HUES64 (cell line): ENCODE data around the gene BHMT2.

Source experiments
- H3K27ac ChIP-seq: 2 replicates; pipeline ENCODE4 v1.7.0; 2013; ENCODE audit warnings: low read depth, low read length, inconsistent platforms
- H3K27me3 ChIP-seq: 2 replicates; pipeline ENCODE4 v1.6.1; 2013; ENCODE audit warnings: mild to moderate bottlenecking, low read length; ENCODE audit not compliant: insufficient read depth
- H3K36me3 ChIP-seq: 2 replicates; pipeline ENCODE4 v1.6.1; 2013; ENCODE audit warnings: mild to moderate bottlenecking, low read length; ENCODE audit not compliant: insufficient read depth
- H3K4me1 ChIP-seq: 2 replicates; pipeline ENCODE4 v1.6.1; 2013; ENCODE audit warnings: mild to moderate bottlenecking, low read length, moderate library complexity; ENCODE audit not compliant: insufficient read depth
- H3K4me3 ChIP-seq: 2 replicates; pipeline ENCODE4 v1.5.1; 2013; ENCODE audit warnings: mild to moderate bottlenecking, low read length, moderate library complexity
- H3K9ac ChIP-seq: 2 replicates; pipeline ENCODE4 v1.6.1; 2013; ENCODE audit warnings: mild to moderate bottlenecking, low read depth, low read length
- H3K9me3 ChIP-seq: 2 replicates; pipeline ENCODE4 v1.6.1; 2013; ENCODE audit warnings: low read depth, low read length; ENCODE audit not compliant: insufficient read depth
- WGBS: fragments of 150-250, 120-280 bp; methylation state at CpG from one replicate; pipeline ENCODE4 v1.1.7; 2013; ENCODE audit warnings: missing lambda C conversion rate; 5-methylcytosine and 5-hydroxymethylcytosine counted together

BHMT2 gene

GRCh38 chr5:79070350-79070667, 742 bp downstream of the BHMT2 start:
- Histone ChIP-seq H3K9me3 (peaks cover 13% of the 10 kb centered on the region), H3K4me1 (no peaks in the 10 kb centered on the region), H3K27ac (no peak overlapping the region), H3K36me3 (no peaks in the 10 kb centered on the region), H3K9ac (no peak overlapping the region), H3K27me3 (no peaks in the 10 kb centered on the region), H3K4me3 (no peak overlapping the region)
- WGBS, result 82% methylated on average over 7 of the region's 9 CpGs

DNA sequence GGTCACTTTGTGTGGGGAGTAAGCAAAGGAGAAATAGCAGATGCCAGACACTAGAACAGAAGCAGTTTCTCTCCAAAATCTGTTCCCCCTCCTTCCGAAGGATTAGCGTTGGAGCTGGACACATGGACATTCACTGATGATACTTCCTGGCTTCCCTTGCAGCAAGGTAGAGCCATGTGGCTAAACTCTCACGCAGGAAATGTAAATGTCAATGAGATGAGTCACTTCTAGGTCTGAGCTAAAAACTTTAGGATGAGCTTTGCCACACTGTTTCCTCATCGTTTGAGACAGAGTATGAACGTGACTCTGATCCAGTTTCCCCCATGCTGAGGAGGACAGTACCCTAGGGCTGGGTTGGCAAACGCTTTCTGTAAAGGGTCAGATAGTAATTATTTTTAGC, 5.1 kb downstream of the BHMT2 start:
- Histone ChIP-seq H3K4me3 (no peak overlapping the region), H3K27me3 (no peaks in the 10 kb centered on the region), H3K36me3 (no peaks in the 10 kb centered on the region), H3K9me3 (peaks cover 13% of the 10 kb centered on the region), H3K27ac (no peak overlapping the region), H3K4me1 (no peaks in the 10 kb centered on the region), H3K9ac (no peak overlapping the region)
- WGBS, result 90% methylated on average over 6 of the region's 6 CpGs

DNA sequence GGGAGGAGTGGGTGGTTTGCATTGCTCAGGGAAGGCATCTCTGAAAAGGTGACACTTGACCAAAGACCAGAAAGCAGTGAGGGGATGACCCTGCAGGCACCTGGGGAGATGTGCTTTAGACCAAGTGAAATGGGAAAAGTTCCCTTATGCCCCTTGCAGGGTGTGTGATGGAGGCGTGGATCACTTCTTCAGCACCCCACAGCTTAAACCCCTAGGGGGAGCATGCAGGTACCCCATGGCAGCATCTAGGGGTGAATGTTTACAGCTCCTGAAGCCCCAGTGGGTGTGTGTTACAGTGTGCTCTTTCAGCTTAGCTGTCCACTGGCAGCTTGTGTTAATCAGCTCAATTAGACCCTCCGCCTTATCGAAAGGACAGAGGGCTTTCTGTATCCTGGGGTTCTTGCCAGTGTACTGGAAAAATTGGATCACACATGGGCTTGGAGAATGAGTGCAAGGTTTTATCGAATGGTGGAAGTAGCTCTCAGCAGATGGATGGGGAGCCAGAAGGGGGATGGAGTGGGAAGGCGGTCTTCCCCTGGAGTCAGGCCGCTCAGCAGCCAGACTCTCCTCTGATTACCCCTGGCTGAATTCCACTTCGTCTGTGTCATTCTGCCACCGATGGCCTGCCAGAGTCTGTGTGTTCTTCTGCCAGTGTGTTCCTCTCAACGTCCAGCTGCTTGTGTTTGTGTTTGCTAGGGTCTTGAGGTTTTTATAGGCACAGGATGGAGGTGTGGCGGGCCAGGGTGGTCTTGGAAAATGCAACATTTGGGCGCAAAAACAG, 6.3 kb downstream of the BHMT2 start:
- no peaks in the 10 kb centered on the region for H3K36me3 ChIP-seq
- WGBS, result 90% methylated on average over 10 of the region's 11 CpGs
- H3K27ac ChIP-seq, result no peak overlapping the region
- peaks cover 13% of the 10 kb centered on the region for H3K9me3 ChIP-seq
- H3K4me1 ChIP-seq, result no peaks in the 10 kb centered on the region
- no peak overlapping the region for H3K9ac ChIP-seq
- H3K4me3 ChIP-seq, result no peak overlapping the region
- H3K27me3 ChIP-seq, result no peaks in the 10 kb centered on the region

DNA sequence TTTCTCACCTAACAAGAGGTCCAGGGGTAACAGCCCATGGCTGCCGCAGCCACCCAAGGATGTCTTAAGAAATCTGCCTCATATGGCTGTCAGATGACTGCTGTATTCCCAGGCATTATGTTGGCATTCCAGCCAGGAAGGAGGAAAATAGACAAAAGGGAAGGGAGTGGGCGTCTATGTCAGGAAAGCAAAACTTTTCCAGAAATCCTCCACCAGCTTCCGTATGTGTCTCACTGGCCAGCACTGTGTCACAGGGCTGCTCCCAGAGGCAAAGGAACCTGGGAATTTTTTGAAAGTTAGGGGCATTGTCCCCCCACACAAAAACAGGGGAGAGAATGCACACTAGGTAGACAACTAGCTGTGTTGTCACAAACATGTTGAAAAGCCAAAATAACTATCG, 7.3 kb downstream of the BHMT2 start:
- no peaks in the 10 kb centered on the region for H3K4me1 ChIP-seq

GRCh38 chr5:79077680-79078365, 8.3 kb downstream of the BHMT2 start:
- WGBS, result 91% methylated on average over 3 of the region's 3 CpGs
- Histone ChIP-seq H3K4me3 (no peak overlapping the region), H3K9me3 (peaks cover 13% of the 10 kb centered on the region), H3K36me3 (no peaks in the 10 kb centered on the region), H3K9ac (no peak overlapping the region), H3K27me3 (no peaks in the 10 kb centered on the region), H3K4me1 (no peaks in the 10 kb centered on the region), H3K27ac (no peak overlapping the region)

More for the DNA sequence above, 7.3 kb downstream of the BHMT2 start:
- WGBS, result 94% methylated on average over 3 of the region's 4 CpGs
- H3K27ac ChIP-seq, result no peak overlapping the region
- H3K36me3 ChIP-seq, result no peaks in the 10 kb centered on the region
- peaks cover 13% of the 10 kb centered on the region for H3K9me3 ChIP-seq
- H3K27me3 ChIP-seq, result no peaks in the 10 kb centered on the region
- no peak overlapping the region for H3K9ac ChIP-seq
- no peak overlapping the region for H3K4me3 ChIP-seq

GRCh38 chr5:79080804-79081203, 11.2 kb downstream of the BHMT2 start:
- H3K4me1 ChIP-seq, result no peaks in the 10 kb centered on the region
- no peak overlapping the region for H3K27ac ChIP-seq
- no peaks in the 10 kb centered on the region for H3K27me3 ChIP-seq
- H3K4me3 ChIP-seq, result no peak overlapping the region
- H3K9ac ChIP-seq, result no peak overlapping the region
- no peaks in the 10 kb centered on the region for H3K36me3 ChIP-seq
- H3K9me3 ChIP-seq, result no peaks in the 10 kb centered on the region
- 91% methylated on average over 2 of the region's 2 CpGs for WGBS

DNA sequence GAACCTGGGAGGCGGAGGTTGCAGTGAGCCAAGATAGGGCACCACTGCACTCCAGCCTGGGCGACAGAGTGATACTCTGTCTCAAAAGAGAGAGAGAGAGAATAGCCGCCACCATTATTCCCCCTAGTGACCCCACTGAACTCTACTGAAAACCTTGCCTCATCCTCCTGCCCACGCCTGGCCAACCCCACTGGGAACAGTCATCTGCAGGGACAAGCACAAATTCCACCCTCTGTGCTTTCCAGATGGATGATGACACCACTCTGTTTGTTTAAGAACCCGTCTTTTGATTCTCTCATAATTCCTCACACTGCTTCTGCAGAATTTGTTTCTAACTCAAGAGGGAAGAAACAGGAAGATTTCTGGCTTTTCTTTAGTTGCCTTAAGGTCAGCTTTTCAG, 12.2 kb downstream of the BHMT2 start:
- Histone ChIP-seq H3K27me3 (no peaks in the 10 kb centered on the region), H3K27ac (no peak overlapping the region), H3K4me3 (no peak overlapping the region), H3K9me3 (no peaks in the 10 kb centered on the region), H3K9ac (no peak overlapping the region), H3K4me1 (no peaks in the 10 kb centered on the region), H3K36me3 (no peaks in the 10 kb centered on the region)
- 95% methylated on average over 5 of the region's 5 CpGs for WGBS

DNA sequence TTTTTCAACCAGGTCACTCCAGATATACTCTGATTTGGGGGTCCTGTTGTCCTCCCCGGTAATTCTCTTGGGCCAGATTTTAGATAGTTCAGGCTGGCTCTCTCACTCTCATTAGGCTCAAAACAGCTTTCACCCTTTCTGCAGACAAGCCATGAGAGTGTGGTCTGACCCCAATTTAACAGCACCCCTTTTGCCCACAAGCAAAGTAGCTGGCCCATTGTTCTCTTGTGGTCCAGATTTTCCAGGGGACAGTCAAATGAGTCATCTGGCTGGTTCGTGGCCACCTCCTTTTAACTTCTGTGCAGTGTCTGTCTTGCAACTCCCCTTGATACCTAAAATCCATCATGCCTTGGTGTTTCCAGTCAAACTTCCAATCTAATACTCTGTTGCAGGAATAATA, 16.5 kb downstream of the BHMT2 start:
- H3K27ac ChIP-seq, result no peak overlapping the region
- no peaks in the 10 kb centered on the region for H3K9me3 ChIP-seq
- 85% methylated on average over 2 of the region's 2 CpGs for WGBS
- no peak overlapping the region for H3K4me3 ChIP-seq
- no peaks in the 10 kb centered on the region for H3K27me3 ChIP-seq
- no peaks in the 10 kb centered on the region for H3K4me1 ChIP-seq
- no peak overlapping the region for H3K9ac ChIP-seq
- no peaks in the 10 kb centered on the region for H3K36me3 ChIP-seq

DNA sequence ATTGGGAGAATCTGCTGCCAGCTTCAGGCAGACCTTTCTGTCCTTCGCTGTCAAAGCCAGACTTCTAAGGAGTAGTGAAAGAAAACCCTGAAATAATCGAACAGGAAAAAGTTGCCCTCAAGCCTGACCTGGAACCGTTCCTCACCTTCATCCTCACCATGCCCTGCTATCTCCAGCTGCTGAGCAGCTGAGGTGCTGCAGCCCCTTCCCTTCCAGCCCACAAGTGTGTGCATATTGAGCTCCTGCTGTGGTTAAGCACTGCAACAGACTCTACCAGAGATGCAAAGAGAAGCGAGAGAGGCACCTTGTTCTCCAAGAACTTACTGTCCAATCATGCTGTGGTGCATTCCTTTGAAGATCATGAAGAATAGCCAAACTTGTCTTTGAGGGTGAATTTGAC, 18.9 kb downstream of the BHMT2 start:
- H3K4me3 ChIP-seq, result no peak overlapping the region
- no peak overlapping the region for H3K27ac ChIP-seq
- H3K9ac ChIP-seq, result no peak overlapping the region
- no peaks in the 10 kb centered on the region for H3K9me3 ChIP-seq
- H3K36me3 ChIP-seq, result no peaks in the 10 kb centered on the region
- H3K27me3 ChIP-seq, result no peaks in the 10 kb centered on the region
- 78% methylated on average over 4 of the region's 4 CpGs for WGBS
- H3K4me1 ChIP-seq, result no peaks in the 10 kb centered on the region

DNA sequence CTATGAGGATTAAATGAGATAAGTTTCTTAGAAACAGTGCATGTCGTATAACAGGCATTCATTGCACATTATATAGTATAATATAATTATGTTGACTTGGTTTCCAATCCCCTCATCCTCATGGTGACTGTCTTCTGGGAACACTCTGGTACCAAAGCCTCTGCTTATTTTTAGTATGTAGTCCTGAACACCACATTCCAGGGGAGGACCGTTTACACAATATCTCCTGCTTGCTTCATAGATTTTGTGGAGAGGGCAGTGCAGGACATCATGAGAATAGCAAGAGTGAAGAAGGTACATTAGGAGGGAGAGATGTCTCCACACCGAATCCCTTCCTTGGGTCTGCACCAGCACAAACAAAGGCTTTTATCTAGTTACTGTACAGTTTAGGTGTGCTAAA, 21.5 kb downstream of the BHMT2 start:
- no peaks in the 10 kb centered on the region for H3K4me1 ChIP-seq
- H3K36me3 ChIP-seq, result no peaks in the 10 kb centered on the region
- WGBS, result 90% methylated on average over 2 of the region's 3 CpGs
- H3K9me3 ChIP-seq, result no peaks in the 10 kb centered on the region
- no peak overlapping the region for H3K4me3 ChIP-seq
- H3K27me3 ChIP-seq, result no peaks in the 10 kb centered on the region
- no peak overlapping the region for H3K27ac ChIP-seq
- H3K9ac ChIP-seq, result no peak overlapping the region

DNA sequence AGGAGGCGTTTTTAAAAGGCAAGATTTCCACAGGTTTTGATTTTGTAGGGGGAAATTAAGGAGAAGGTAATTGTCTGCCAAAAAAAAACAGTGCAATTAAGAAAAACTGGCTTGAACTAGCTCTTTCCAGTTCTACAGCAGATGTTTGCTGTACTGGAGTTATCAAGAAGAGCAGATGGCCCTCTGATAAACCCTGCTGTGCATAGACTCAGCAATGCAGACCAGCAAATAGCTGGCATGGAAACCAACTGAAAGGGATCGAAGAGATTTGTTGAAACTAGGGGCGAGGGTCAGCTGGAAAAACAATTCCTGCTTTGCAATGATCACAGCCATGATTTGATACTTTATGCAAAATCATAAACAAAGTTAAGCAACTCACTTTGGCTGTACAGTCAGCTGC, 24.2 kb downstream of the BHMT2 start:
- no peaks in the 10 kb centered on the region for H3K4me1 ChIP-seq
- H3K9ac ChIP-seq, result no peak overlapping the region
- no peaks in the 10 kb centered on the region for H3K27me3 ChIP-seq
- H3K36me3 ChIP-seq, result no peaks in the 10 kb centered on the region
- H3K4me3 ChIP-seq, result no peak overlapping the region
- WGBS, result 81% methylated on average over 3 of the region's 3 CpGs
- H3K27ac ChIP-seq, result no peak overlapping the region
- no peaks in the 10 kb centered on the region for H3K9me3 ChIP-seq
